Measurements from ENCODE around the gene OCA2.
"Not testable (repeated sequence)": the region's sequence is repeated elsewhere in the genome, so short reads cannot be mapped to it uniquely, and the experiment has no call there.

Gene OCA2

GRCh38 chr15:28001641-28002040, 97.5 kb downstream of the OCA2 start:
- no peak for DNase-seq (ENCODE audit: low read depth)

- DNase-seq (ENCODE audit: low read depth): no peak
Measured at GRCh38 chr15:27993996-27994780, 104.9 kb downstream of the OCA2 start.

GRCh38 chr15:27993544-27993943, 105.6 kb downstream of the OCA2 start:
- no peak for DNase-seq (ENCODE audit: low read depth)

GRCh38 chr15:27990521-27991515, 108.3 kb downstream of the OCA2 start:
- no peak for DNase-seq (ENCODE audit: low read depth)

GRCh38 chr15:27989838-27990237, 109.3 kb downstream of the OCA2 start:
- no peak for DNase-seq (ENCODE audit: low read depth)

- no peak for DNase-seq (ENCODE audit: low read depth)
Measured at GRCh38 chr15:27989427-27989826, 109.7 kb downstream of the OCA2 start.

GRCh38 chr15:27985099-27985498, 114.0 kb downstream of the OCA2 start:
- DNase-seq (ENCODE audit: low read depth): no peak

GRCh38 chr15:27983496-27983895, 115.6 kb downstream of the OCA2 start:
- DNase-seq (ENCODE audit: low read depth): no peak

- DNase-seq (ENCODE audit: low read depth): no peak
Measured at GRCh38 chr15:27977696-27978095, 121.4 kb downstream of the OCA2 start.

- no peak for DNase-seq (ENCODE audit: low read depth)
Measured at GRCh38 chr15:27973886-27974285, 125.2 kb downstream of the OCA2 start.

GRCh38 chr15:27970661-27971392, 128.3 kb downstream of the OCA2 start:
- DNase-seq (ENCODE audit: low read depth): no peak

GRCh38 chr15:27967541-27967940, 131.6 kb downstream of the OCA2 start:
- DNase-seq (ENCODE audit: low read depth): no peak

- no peak for DNase-seq (ENCODE audit: low read depth)
Measured at GRCh38 chr15:27965546-27965945, 133.6 kb downstream of the OCA2 start.

GRCh38 chr15:27961801-27962200, 137.3 kb downstream of the OCA2 start:
- DNase-seq (ENCODE audit: low read depth): no peak

- DNase-seq (ENCODE audit: low read depth): no peak
Measured at GRCh38 chr15:27958911-27959578, 140.1 kb downstream of the OCA2 start.

GRCh38 chr15:27956285-27956684, 142.8 kb downstream of the OCA2 start:
- no peak for DNase-seq (ENCODE audit: low read depth)

- DNase-seq (ENCODE audit: low read depth): no peak
Measured at GRCh38 chr15:27955087-27955486, 144.0 kb downstream of the OCA2 start.

- not testable (repeated sequence) for DNase-seq (ENCODE audit: low read depth)
Measured at GRCh38 chr15:27952593-27952992, 146.5 kb downstream of the OCA2 start.

GRCh38 chr15:27951191-27951890, 147.8 kb downstream of the OCA2 start:
- no peak for DNase-seq (ENCODE audit: low read depth)

GRCh38 chr15:27949089-27949488, 150.0 kb downstream of the OCA2 start:
- no peak for DNase-seq (ENCODE audit: low read depth)

- no peak for DNase-seq (ENCODE audit: low read depth)
Measured at GRCh38 chr15:27939246-27939645, 159.9 kb downstream of the OCA2 start.
